ENCODE measurements around the gene CDK17. TPM values are rescaled to one million over a fixed set of nuclear protein-coding genes. Genes with fewer than 3 reads are reported as not detected.
A peak's percentile ranks its signal among the peaks of the same experiment; 100 is the strongest.

The CDK17 gene
- total and polyA plus RNA-seq, 9 of the 15 experiments (the other 6 are each of a cell fraction or from before 2014, with no cell fraction given): 4.8 to 39.3 (median 21.6) TPM

- no peaks in the 10 kb centered on the region for H3K79me2 ChIP-seq (ENCODE audit: control insufficient read depth, insufficient read depth, low read length)
- peak; percentile 44 to 70 (median 51) for DNase-seq (ENCODE audit: extremely low read depth in 1 of 4, low spot score in 3 of 4)
- no TSS peak for BruUV-seq (replicated peaks)
- peak; percentile 74 for TF ChIP-seq NFE2 (IDR thresholded peaks at IDR 0.05; ENCODE audit: low read depth)
- peak; percentile 38; the same call in 1 of the 2 replicates for TF ChIP-seq C11orf30 (IDR thresholded peaks at IDR 0.05; ENCODE audit: low read depth)
- no peak for TF ChIP-seq RAD51 (IDR thresholded peaks at IDR 0.05; ENCODE audit: borderline replicate concordance, low read depth)
- no peak for TF ChIP-seq ZKSCAN3 (CRISPR knock-in tag; IDR thresholded peaks at IDR 0.05)
- 0 out of 4 replicates have a peak, but pooled peaks of 1 of the 2 experiments have one; percentile 38 for TF ChIP-seq RCOR1 (IDR thresholded peaks at IDR 0.05; ENCODE audit: borderline replicate concordance in 1 of 2, low read depth in 2 of 2, low read length in 2 of 2)
- peak; percentile 97 for TF ChIP-seq SPI1 (IDR thresholded peaks at IDR 0.05; ENCODE audit: borderline replicate concordance, low read depth, low read length)
- 0 out of 2 replicates have a peak, but pooled peaks have one; percentile 10 for TF ChIP-seq MAFK (IDR thresholded peaks at IDR 0.05; ENCODE audit: low read length)
- TF ChIP-seq MBD1 (CRISPR knock-in tag; IDR thresholded peaks at IDR 0.05): no peak
- TF ChIP-seq SMARCA4 (IDR thresholded peaks at IDR 0.05): 0 out of 2 replicates have a peak, but pooled peaks have one; percentile 16
- peak; percentile 28; the same call in 1 of the 2 replicates for TF ChIP-seq MAFG (tag; conservative IDR thresholded peaks at IDR 0.05)
- peak; percentile 18; the same call in 1 of the 2 replicates for TF ChIP-seq CXXC5 (CRISPR knock-in tag; IDR thresholded peaks at IDR 0.05)
- TF ChIP-seq DIDO1 (tag; IDR thresholded peaks at IDR 0.05; ENCODE audit: low read depth): no peak
- peak; percentile 88 for TF ChIP-seq NFIC (IDR thresholded peaks at IDR 0.05)
- no peak for TF ChIP-seq PYGO2 (tag; IDR thresholded peaks at IDR 0.05)
- TF ChIP-seq PKNOX1 (IDR thresholded peaks at IDR 0.05): peak; percentile 45; the same call in 1 of the 2 replicates
- TF ChIP-seq MYNN (IDR thresholded peaks at IDR 0.05): 0 out of 2 replicates have a peak, but pooled peaks have one; percentile 35
- no peak for TF ChIP-seq MYNN (CRISPR knock-in tag; IDR thresholded peaks at IDR 0.05)
- TF ChIP-seq SMARCE1 (IDR thresholded peaks at IDR 0.05): peak; percentile 20; the same call in 1 of the 2 replicates
- peak; percentile 31; the same call in 1 of the 2 replicates for TF ChIP-seq CREM (IDR thresholded peaks at IDR 0.05; ENCODE audit: low read depth)
- TF ChIP-seq CTBP1 (IDR thresholded peaks at IDR 0.05; ENCODE audit: borderline replicate concordance): peak; percentile 57; the same call in 1 of the 2 replicates
- 0 out of 2 replicates have a peak, but pooled peaks have one; percentile 27 for TF ChIP-seq ZBTB7A (IDR thresholded peaks at IDR 0.05; ENCODE audit: borderline replicate concordance, control insufficient read depth, low read depth, low read length)
- peak; percentile 42; the same call in 1 of the 2 replicates for TF ChIP-seq NR2C1 (IDR thresholded peaks at IDR 0.05)
- TF ChIP-seq NR2C1 (tag; IDR thresholded peaks at IDR 0.05): peak; percentile 38; the same call in 1 of the 2 replicates
These were observed 157.6 kb downstream of the CDK17 start for GRCh38 chr12:96242597-96242996.

More at GRCh38 chr12:96242597-96242996, 157.6 kb downstream of the CDK17 start:
- Histone ChIP-seq H3K27me3 (ENCODE audit: control insufficient read depth in 2 of 2, insufficient read depth in 2 of 2, low read length in 2 of 2) (no peaks in the 10 kb centered on the region), H3K9ac (ENCODE audit: insufficient read depth in 1 of 2, low read depth in 2 of 2, low read length in 2 of 2) (peak overlapping the region in 1 of 2 experiments; percentile 73; a peak in 2 of 4 replicates), H3K9me3 (replicated peaks; ENCODE audit: control insufficient read depth, insufficient read depth, low read depth, low read length) (no peaks in the 10 kb centered on the region), H4K20me1 (replicated peaks; ENCODE audit: control insufficient read depth, insufficient read depth, low read length) (no peaks in the 10 kb centered on the region), H3K27ac (ENCODE audit: extremely low read depth, low read depth, low read length) (0 out of 3 replicates have a peak overlapping the region, but pooled peaks have one; percentile 8), H3K4me2 (ENCODE audit: insufficient read depth, low read length) (peak overlapping the region; percentile 66), H3K9me1 (ENCODE audit: control insufficient read depth, insufficient read depth, low read length) (no peaks in the 10 kb centered on the region), H3K4me3 (no peak overlapping the region), H3K4me1 (replicated peaks in 1 of 2; ENCODE audit: control insufficient read depth in 2 of 2, insufficient read depth in 2 of 2, low read length in 2 of 2) (peaks cover 11 to 17% of the 10 kb centered on the region in 2 experiments; a peak in 4 of 5 replicates), H2AFZ (ENCODE audit: low read depth, low read length) (peak overlapping the region; percentile 82), H3K36me3 (ENCODE audit: control insufficient read depth, insufficient read depth, low read length) (no peaks in the 10 kb centered on the region)
- WGBS (ENCODE audit: insufficient coverage, low coverage, missing lambda C conversion rate): 11% methylated on average over 10 of the region's 12 CpGs
- peak; percentile 68 for FAIRE-seq
- peak; percentile 85 for ATAC-seq
- in situ Hi-C loops (cut with MboI) (no loop called here), intact Hi-C loops (cut with micrococcal nuclease) (no loop called here)
- POLR2A ChIA-PET: interaction anchor here (0.9 to 1.7 kb wide), 4 partner anchors 9 to 156 kb away, joined by 3 to 7 read pairs (median 4); no protein-coding TSS in a partner anchor
- CTCF ChIA-PET (ENCODE audit: low intra/inter-chr PET ratio): no interaction called here

All from K562 (cell line).